NCI-H146 (cell line): ENCODE results near the gene TRAPPC11.

Experiments
- DNase-seq: peaks from one replicate; lab custom pipeline; 2025; lab: John Stamatoyannopoulos, UW

Gene TRAPPC11

GRCh38 chr4:183758061-183758757 lies 99.1 kb downstream of the TRAPPC11 start:
- DNase-seq, result no peak

DNA sequence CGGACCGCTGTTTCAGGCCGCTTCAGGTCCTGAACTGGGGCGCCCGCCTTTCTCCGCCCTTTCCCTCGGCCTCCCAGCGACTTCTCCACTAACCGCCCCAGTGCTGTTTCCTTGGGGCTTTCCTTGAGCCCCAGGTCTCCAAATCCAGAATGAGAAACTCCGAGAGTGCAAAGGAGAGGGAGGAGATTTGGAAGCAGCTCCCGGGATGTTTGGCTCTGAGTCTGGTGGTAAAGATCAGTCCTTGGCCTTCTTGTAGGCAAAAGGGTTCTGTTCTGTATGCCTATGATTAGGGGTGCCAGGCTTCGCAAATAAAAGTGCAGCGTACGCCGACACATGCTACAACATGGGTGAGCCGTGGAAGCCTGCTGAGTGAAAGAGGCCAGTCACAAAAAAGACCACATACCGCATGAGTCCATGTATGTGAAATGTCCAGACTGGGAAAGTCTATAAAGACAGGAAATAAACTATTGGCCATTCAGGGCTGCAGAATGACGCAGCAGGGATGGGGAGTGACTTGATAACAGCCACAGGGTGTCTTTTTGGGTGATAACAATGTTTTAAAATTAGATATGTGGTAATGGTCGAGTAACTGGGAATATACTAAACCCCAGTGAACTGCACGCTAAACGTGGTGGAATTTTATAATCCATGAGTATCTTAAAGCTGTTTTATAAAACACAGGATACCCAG lies 99.8 kb downstream of the TRAPPC11 start:
- DNase-seq, result no peak

GRCh38 chr4:183760326-183760725 lies 101.2 kb downstream of the TRAPPC11 start:
- no peak for DNase-seq
